ENCODE results near the gene CNGB1. TPM values are rescaled to one million over a fixed set of nuclear protein-coding genes. Genes with fewer than 3 reads are reported as not detected.

The CNGB1 gene
- total and polyA plus RNA-seq, 2 of the 13 experiments (the other 11 are each of a cell fraction or from before 2014, with no cell fraction given), result 0.02 to 0.15 TPM

DNA sequence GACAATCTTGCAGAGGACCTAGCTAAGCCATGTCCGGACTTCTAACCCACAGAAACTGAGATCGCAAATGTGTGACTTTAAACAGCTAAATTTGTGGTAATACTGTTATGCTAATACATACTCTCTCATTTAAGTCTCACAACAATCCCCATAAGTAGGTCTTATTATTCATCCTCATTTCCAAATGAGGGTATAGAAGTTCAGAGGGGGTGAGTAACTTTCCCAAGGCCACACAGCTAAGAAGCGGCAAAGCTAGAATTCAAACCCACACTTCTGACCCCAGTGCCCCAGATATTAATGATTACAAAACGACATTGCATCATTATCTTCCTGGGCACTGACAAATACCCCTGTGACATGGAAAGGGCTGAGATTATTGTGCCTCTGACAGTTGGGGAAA, 81.4 kb downstream of the CNGB1 start:
- H2AFZ ChIP-seq (ENCODE audit: low read length), result no peak overlapping the region
- H3K36me3 ChIP-seq (replicated peaks in 1 of 2; ENCODE audit: control insufficient read depth in 1 of 2, insufficient read depth in 2 of 2, low read length in 2 of 2), result no peaks in the 10 kb centered on the region
- no peak overlapping the region for H3K27ac ChIP-seq (ENCODE audit: extremely low read length, insufficient read depth, low read length)
- FAIRE-seq, result no peak
- H3K4me1 ChIP-seq (ENCODE audit: insufficient read depth, low read length), result peaks cover 81% of the 10 kb centered on the region
- 67% methylated on average over 4 of the region's 4 CpGs for WGBS (ENCODE audit: low lambda C conversion rate)
- POLR2A ChIA-PET, result interaction anchor here (0.6 to 5.1 kb wide), 4 partner anchors 11 to 107 kb away, joined by 3 to 48 read pairs (median 4); no protein-coding TSS in a partner anchor
- CTCF ChIA-PET (ENCODE audit: low intra/inter-chr PET ratio, low total read pairs), result no interaction called here
- H3K27me3 ChIP-seq (ENCODE audit: control insufficient read depth in 1 of 2, insufficient read depth in 2 of 2, low read length in 2 of 2), result peaks cover 2 to 7% of the 10 kb centered on the region in 2 experiments; a peak in 3 of 5 replicates
- intact Hi-C loops (cut with micrococcal nuclease; ENCODE audit: unreplicated experiment) (no loop called here), in situ Hi-C loops (cut with HindIII; ENCODE audit: extremely low pct_ligation_motif_present, low pct_unique_long_range_greater_than_20kb) (no loop called here)
- no peak overlapping the region for H3K9ac ChIP-seq (ENCODE audit: insufficient read depth, low read depth, low read length)
- no peak overlapping the region for H3K4me3 ChIP-seq (replicated peaks in 1 of 3; ENCODE audit: insufficient read depth in 1 of 3, low read depth in 2 of 3, low read length in 3 of 3)
- no peak for ATAC-seq
- H4K20me1 ChIP-seq (ENCODE audit: insufficient read depth, low read length), result no peaks in the 10 kb centered on the region
- H3K79me2 ChIP-seq (ENCODE audit: insufficient read depth, low read length), result no peaks in the 10 kb centered on the region
- H3K9me3 ChIP-seq (ENCODE audit: low read length), result no peaks in the 10 kb centered on the region
- peak overlapping the region; percentile 27 for H3K4me2 ChIP-seq (ENCODE audit: low read depth, low read length)
- BruUV-seq (replicated peaks), result no TSS peak
- no peak for DNase-seq (ENCODE audit: low spot score)
- TF ChIP-seq ZFP62 (CRISPR knock-in tag; IDR thresholded peaks at IDR 0.05), result no peak
- TF ChIP-seq ATF1 (CRISPR knock-in tag; IDR thresholded peaks at IDR 0.05), result no peak
- peak; percentile 86 for TF ChIP-seq ZMYM3 (CRISPR knock-in tag; IDR thresholded peaks at IDR 0.05)
- no peak for TF ChIP-seq POLR2G (IDR thresholded peaks at IDR 0.05; ENCODE audit: low read depth, low read length)
- no peak for TF ChIP-seq SRY (CRISPR knock-in tag; IDR thresholded peaks at IDR 0.05)
- TF ChIP-seq ZNF614 (CRISPR knock-in tag; IDR thresholded peaks at IDR 0.05; ENCODE audit: borderline replicate concordance), result no peak
- TF ChIP-seq, protein P1, sequence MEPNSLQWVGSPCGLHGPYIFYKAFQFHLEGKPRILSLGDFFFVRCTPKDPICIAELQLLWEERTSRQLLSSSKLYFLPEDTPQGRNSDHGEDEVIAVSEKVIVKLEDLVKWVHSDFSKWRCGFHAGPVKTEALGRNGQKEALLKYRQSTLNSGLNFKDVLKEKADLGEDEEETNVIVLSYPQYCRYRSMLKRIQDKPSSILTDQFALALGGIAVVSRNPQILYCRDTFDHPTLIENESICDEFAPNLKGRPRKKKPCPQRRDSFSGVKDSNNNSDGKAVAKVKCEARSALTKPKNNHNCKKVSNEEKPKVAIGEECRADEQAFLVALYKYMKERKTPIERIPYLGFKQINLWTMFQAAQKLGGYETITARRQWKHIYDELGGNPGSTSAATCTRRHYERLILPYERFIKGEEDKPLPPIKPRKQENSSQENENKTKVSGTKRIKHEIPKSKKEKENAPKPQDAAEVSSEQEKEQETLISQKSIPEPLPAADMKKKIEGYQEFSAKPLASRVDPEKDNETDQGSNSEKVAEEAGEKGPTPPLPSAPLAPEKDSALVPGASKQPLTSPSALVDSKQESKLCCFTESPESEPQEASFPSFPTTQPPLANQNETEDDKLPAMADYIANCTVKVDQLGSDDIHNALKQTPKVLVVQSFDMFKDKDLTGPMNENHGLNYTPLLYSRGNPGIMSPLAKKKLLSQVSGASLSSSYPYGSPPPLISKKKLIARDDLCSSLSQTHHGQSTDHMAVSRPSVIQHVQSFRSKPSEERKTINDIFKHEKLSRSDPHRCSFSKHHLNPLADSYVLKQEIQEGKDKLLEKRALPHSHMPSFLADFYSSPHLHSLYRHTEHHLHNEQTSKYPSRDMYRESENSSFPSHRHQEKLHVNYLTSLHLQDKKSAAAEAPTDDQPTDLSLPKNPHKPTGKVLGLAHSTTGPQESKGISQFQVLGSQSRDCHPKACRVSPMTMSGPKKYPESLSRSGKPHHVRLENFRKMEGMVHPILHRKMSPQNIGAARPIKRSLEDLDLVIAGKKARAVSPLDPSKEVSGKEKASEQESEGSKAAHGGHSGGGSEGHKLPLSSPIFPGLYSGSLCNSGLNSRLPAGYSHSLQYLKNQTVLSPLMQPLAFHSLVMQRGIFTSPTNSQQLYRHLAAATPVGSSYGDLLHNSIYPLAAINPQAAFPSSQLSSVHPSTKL (CRISPR knock-in tag; IDR thresholded peaks at IDR 0.05), result 0 out of 2 replicates have a peak, but pooled peaks have one; percentile 10
- no peak for TF ChIP-seq ZNF605 (CRISPR knock-in tag; IDR thresholded peaks at IDR 0.05)
- peak; percentile 83 for TF ChIP-seq CEBPB (IDR thresholded peaks at IDR 0.05; ENCODE audit: borderline replicate concordance, low read depth, low read length)
- TF ChIP-seq, protein P2, sequence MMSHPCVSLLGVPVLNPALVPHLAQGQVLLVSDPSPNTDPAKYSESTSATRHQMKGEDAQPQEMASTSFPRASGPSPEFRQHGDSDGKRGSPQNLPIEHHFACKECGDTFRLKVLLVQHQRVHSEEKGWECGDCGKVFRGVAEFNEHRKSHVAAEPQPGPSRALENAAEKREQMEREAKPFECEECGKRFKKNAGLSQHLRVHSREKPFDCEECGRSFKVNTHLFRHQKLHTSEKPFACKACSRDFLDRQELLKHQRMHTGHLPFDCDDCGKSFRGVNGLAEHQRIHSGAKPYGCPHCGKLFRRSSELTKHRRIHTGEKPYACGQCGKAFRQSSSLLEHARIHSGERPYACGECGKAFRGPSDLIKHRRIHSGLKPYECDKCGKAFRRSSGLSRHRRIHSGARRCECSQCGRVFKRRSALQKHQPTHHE (CRISPR knock-in tag; IDR thresholded peaks at IDR 0.05; ENCODE audit: borderline replicate concordance), result no peak
- TF ChIP-seq, protein P3, sequence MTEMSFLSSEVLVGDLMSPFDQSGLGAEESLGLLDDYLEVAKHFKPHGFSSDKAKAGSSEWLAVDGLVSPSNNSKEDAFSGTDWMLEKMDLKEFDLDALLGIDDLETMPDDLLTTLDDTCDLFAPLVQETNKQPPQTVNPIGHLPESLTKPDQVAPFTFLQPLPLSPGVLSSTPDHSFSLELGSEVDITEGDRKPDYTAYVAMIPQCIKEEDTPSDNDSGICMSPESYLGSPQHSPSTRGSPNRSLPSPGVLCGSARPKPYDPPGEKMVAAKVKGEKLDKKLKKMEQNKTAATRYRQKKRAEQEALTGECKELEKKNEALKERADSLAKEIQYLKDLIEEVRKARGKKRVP (CRISPR knock-in tag; IDR thresholded peaks at IDR 0.05), result peak; percentile 46 to 65; a peak in 1 of 4 replicates
- peak; percentile 89; the same call in 1 of the 2 replicates for TF ChIP-seq ZNF768 (CRISPR knock-in tag; IDR thresholded peaks at IDR 0.05)
- no peak for TF ChIP-seq ZNF12 (CRISPR knock-in tag; IDR thresholded peaks at IDR 0.05)
- no peak for TF ChIP-seq ZNF260 (CRISPR knock-in tag; IDR thresholded peaks at IDR 0.05; ENCODE audit: borderline replicate concordance, low read depth)
- TF ChIP-seq ZFP90 (CRISPR knock-in tag; IDR thresholded peaks at IDR 0.05; ENCODE audit: borderline replicate concordance), result no peak
- TF ChIP-seq ZFP82 (CRISPR knock-in tag; IDR thresholded peaks at IDR 0.05; ENCODE audit: borderline replicate concordance), result no peak
- TF ChIP-seq SALL2 (CRISPR knock-in tag; IDR thresholded peaks at IDR 0.05), result no peak
- no peak for TF ChIP-seq ZNF432 (CRISPR knock-in tag; IDR thresholded peaks at IDR 0.05; ENCODE audit: borderline replicate concordance)
- TF ChIP-seq ZEB1 (IDR thresholded peaks at IDR 0.05; ENCODE audit: insufficient replicate concordance, low read depth), result no peak
- TF ChIP-seq SP2 (CRISPR knock-in tag; IDR thresholded peaks at IDR 0.05), result no peak
- no peak for TF ChIP-seq ZNF703 (CRISPR knock-in tag; IDR thresholded peaks at IDR 0.05; ENCODE audit: borderline replicate concordance)

All from HepG2 (cell line).